Measurements from ENCODE around the gene RAB36.

DNA sequence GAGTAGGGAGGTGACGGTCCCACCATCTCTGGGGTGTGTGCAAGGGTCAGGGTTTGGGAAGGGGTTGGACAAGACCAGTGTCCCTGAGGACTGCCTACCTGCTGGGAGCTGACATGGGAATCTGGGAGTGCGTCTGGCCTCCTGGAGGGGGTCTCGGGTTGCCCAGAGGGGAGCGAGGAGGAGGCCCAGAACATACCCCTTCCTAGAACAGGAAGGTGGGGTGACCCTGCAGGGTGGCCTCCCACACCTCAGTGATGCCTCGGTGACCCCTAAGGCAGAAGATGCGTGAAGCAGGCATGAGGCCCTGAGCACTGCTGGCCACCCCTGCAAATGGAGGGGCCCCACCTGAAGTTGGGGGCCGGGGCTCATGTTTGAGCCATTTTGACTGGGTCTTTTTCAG lies 29.9 kb upstream of the RAB36 start:
- TF ChIP-seq CTCF (conservative IDR thresholded peaks at IDR 0.05; ENCODE audit: low read length): no peak
- TF ChIP-seq EZH2phosphoT487 (IDR thresholded peaks at IDR 0.05; ENCODE audit: borderline replicate concordance): no peak
